GM12878 (cell line): ENCODE data around the gene NINL. TPM values are rescaled to one million over a fixed set of nuclear protein-coding genes. Genes with fewer than 3 reads are reported as not detected.
A peak's percentile ranks its signal among the peaks of the same experiment; 100 is the strongest.

Experiments used
- ATAC-seq: fragments of 200-7000 bp; cut with Tn5 transposase; 3 replicates; pipeline ENCODE4 v1.9.1; 2020; ENCODE audit warnings: mild to moderate bottlenecking, moderate library complexity
- BruUV-seq: library from RNA; stranded (reverse); fragments of 400-500 nt; replicated peaks from 2 replicates; lab custom pipeline; 2021; lab: Mats Ljungman, UMichigan
- CTCF ChIA-PET: fragments of 300-600 bp; sonication (Branson Sonifier 250); formaldehyde crosslinking; extraction: SDS; loops from one replicate; lab custom pipeline; 2021; ENCODE audit warnings: inconsistent platforms; lab: Yijun Ruan, JAX
- POLR2A ChIA-PET: fragments of 350-600 bp; formaldehyde crosslinking; extraction: SDS; loops from one replicate; lab custom pipeline; 2021; ENCODE audit warnings: inconsistent platforms; lab: Charles Lee
- RAD21 ChIA-PET: fragments of 300-600 bp; sonication (Branson Sonifier 250); formaldehyde crosslinking; loops from one replicate; lab custom pipeline; 2023; ENCODE audit warnings: antibody characterized with exemption; ENCODE audit not compliant: unreplicated experiment; lab: Charles Lee
- SMC1A ChIA-PET: fragments of 300-600 bp; sonication (Branson Sonifier 250); formaldehyde crosslinking; loops from one replicate; lab custom pipeline; 2023; ENCODE audit not compliant: unreplicated experiment, uncharacterized antibody; lab: Charles Lee
- DNase-seq: peaks from one replicate; pipeline ENCODE4 v3.0.0-alpha.2; 2011; ENCODE audit warnings: low read depth, low spot score
- FAIRE-seq: peaks from 3 replicates; lab custom pipeline; 2011; peaks lifted over from hg19 to GRCh38; lab: Jason Lieb, UNC
- H2AFZ ChIP-seq: 2 replicates; pipeline ENCODE4 v1.6.0; 2011; ENCODE audit warnings: low read depth, low read length, control low read depth; ENCODE audit not compliant: control insufficient read depth
- H3K27ac ChIP-seq: 2 replicates; pipeline ENCODE4 v1.5.1; 2011; ENCODE audit warnings: control low read depth; ENCODE audit not compliant: control insufficient read depth, insufficient read depth
- H3K27me3 ChIP-seq, 2 experiments: replicated peaks in 1 of 2; 2 replicates each; pipeline versions ENCODE4 v1.6.0 to v1.6.1; 2011; ENCODE audit warnings: low read length in 1 of 2; ENCODE audit not compliant: control insufficient read depth in 2 of 2, insufficient read depth in 2 of 2
- H3K36me3 ChIP-seq, 2 experiments: 2 replicates each; pipeline ENCODE4 v1.5.1; 2011; ENCODE audit warnings: low read length in 1 of 2; ENCODE audit not compliant: control insufficient read depth in 2 of 2, insufficient read depth in 2 of 2
- H3K4me1 ChIP-seq: 2 replicates; pipeline ENCODE4 v1.6.1; 2011; ENCODE audit warnings: mild to moderate bottlenecking, low read length, moderate library complexity, mixed read lengths; ENCODE audit not compliant: control insufficient read depth, insufficient read depth
- H3K4me2 ChIP-seq: 2 replicates; pipeline ENCODE4 v1.6.0; 2011; ENCODE audit warnings: control low read depth; ENCODE audit not compliant: control insufficient read depth, insufficient read depth
- H3K4me3 ChIP-seq: fragments of 200-600 bp; sonication (generic); 2 replicates; pipeline ENCODE4 v1.5.1; 2016
- H3K79me2 ChIP-seq: 2 replicates; pipeline ENCODE4 v1.6.0; 2011; ENCODE audit warnings: low read length; ENCODE audit not compliant: control insufficient read depth, insufficient read depth
- H3K9ac ChIP-seq: 2 replicates; pipeline ENCODE4 v1.8.0; 2011; ENCODE audit warnings: low read length, control low read depth, mixed read lengths; ENCODE audit not compliant: control insufficient read depth, insufficient read depth
- H3K9me3 ChIP-seq: replicated peaks from 3 replicates; pipeline ENCODE4 v1.5.1; 2011; ENCODE audit warnings: mild to moderate bottlenecking, low read length; ENCODE audit not compliant: control insufficient read depth, insufficient read depth
- H4K20me1 ChIP-seq: 2 replicates; pipeline ENCODE4 v1.6.0; 2011; ENCODE audit not compliant: control insufficient read depth, insufficient read depth
- CREB1 ChIP-seq: IDR thresholded peaks from 2 replicates; pipeline ENCODE4 v1.6.1; 2012; ENCODE audit warnings: low read depth, mild to moderate bottlenecking, inconsistent platforms
- CTCF ChIP-seq, 3 experiments: IDR thresholded peaks in 2 of 3; conservative IDR thresholded peaks in 1 of 3; 2 replicates each; pipeline ENCODE4 v1.5.1; 2011; ENCODE audit warnings: low read depth in 3 of 3, low read length in 3 of 3, mild to moderate bottlenecking in 3 of 3, control low read depth in 2 of 3, moderate library complexity in 2 of 3, inconsistent platforms in 1 of 3, mixed read lengths in 1 of 3; ENCODE audit not compliant: control insufficient read depth in 2 of 3, insufficient read depth in 1 of 3; ENCODE audit errors: extremely low read depth in 1 of 3
- EP300 ChIP-seq, 2 experiments: fragments of 150-350 bp in 1 of 2; IDR thresholded peaks; 2 replicates each; pipeline ENCODE4 v1.6.1; 2011 to 2012; ENCODE audit warnings: low read depth in 2 of 2, low read length in 2 of 2, borderline replicate concordance in 1 of 2, improper control_type of control experiment in 1 of 2, inconsistent platforms in 1 of 2; ENCODE audit not compliant: control insufficient read depth in 1 of 2
- KDM1A ChIP-seq: fragments of 200-600 bp; sonication (generic); IDR thresholded peaks from 2 replicates; pipeline ENCODE4 v1.6.1; 2016; ENCODE audit warnings: borderline replicate concordance
- KLF5 ChIP-seq: fragments of 450-650 bp; IDR thresholded peaks from 2 replicates; pipeline ENCODE4 v1.6.1; 2014; ENCODE audit warnings: mild to moderate bottlenecking; ENCODE audit not compliant: partially characterized antibody
- POLR2AphosphoS2 ChIP-seq: IDR thresholded peaks from 2 replicates; pipeline ENCODE4 v1.6.1; 2011; ENCODE audit warnings: low read depth, mild to moderate bottlenecking, low read length, improper control_type of control experiment, moderate library complexity
- SREBF2 ChIP-seq: IDR thresholded peaks from 2 replicates; pipeline ENCODE4 v1.6.1; 2012; ENCODE audit warnings: mild to moderate bottlenecking, low read length
- TCF12 ChIP-seq: IDR thresholded peaks from 2 replicates; pipeline ENCODE4 v1.6.1; 2011; ENCODE audit warnings: low read depth, mild to moderate bottlenecking, low read length
- YY1 ChIP-seq: IDR thresholded peaks from 2 replicates; pipeline ENCODE4 v1.6.1; 2011; ENCODE audit warnings: low read depth, mild to moderate bottlenecking, low read length
- ZNF24 ChIP-seq: fragments of 450-650 bp; IDR thresholded peaks from 2 replicates; pipeline ENCODE4 v1.6.1; 2017; ENCODE audit warnings: antibody characterized with exemption, mild to moderate bottlenecking
- ZSCAN29 ChIP-seq: fragments of 450-650 bp; IDR thresholded peaks from 2 replicates; pipeline ENCODE4 v1.6.1; 2017; ENCODE audit warnings: mild to moderate bottlenecking, moderate library complexity
- WGBS: methylation state at CpG from one replicate; pipeline ENCODE4 v1.1.6; 2016; ENCODE audit warnings: low lambda C conversion rate; ENCODE audit not compliant: insufficient replicate concordance, insufficient coverage; ENCODE audit errors: missing lambda C conversion rate; 5-methylcytosine and 5-hydroxymethylcytosine counted together
- in situ Hi-C: fragments of 300-500 bp; cut with MboI; formaldehyde crosslinking; loops from 9 replicates; pipeline ENCODE4 v1.14.3; 2018; ENCODE audit warnings: mixed read lengths
- intact Hi-C: fragments of 100-400 bp; cut with micrococcal nuclease; formaldehyde crosslinking; loops from one replicate; pipeline ENCODE4 v1.14.2; 2022; ENCODE audit not compliant: unreplicated experiment
- polyA plus RNA-seq, 11 experiments: library from polyadenylated mRNA; depleted of rRNA in 4 of 11; unstranded in 6 of 11; stranded (reverse) in 5 of 11; fragments of >200 nt; fragmentation: Nextera tagmentation in 4 of 11; fragmentation: Illumina TruSeq in 1 of 11; extraction: Ambion mirVana in 4 of 11; extraction: Trizol in 1 of 11; gene quantifications; 1 replicate in 1 of 11; 2 replicates in 10 of 11; pipeline versions ENCODE4 v1.2.1 to v1.2.3, GENCODE V29; 2011 to 2016; ENCODE audit warnings: inconsistent platforms in 2 of 11, missing spikeins in 2 of 11, low read depth in 1 of 11
- total RNA-seq, 4 experiments: library from RNA; depleted of rRNA in 3 of 4; stranded (reverse); fragments of >200 nt in 3 of 4; fragmentation: Illumina TruSeq in 1 of 4; extraction: Trizol in 1 of 4; gene quantifications; 2 replicates each; pipeline versions ENCODE4 v1.2.1 to v1.2.3, GENCODE V29; 2013 to 2021
- TF ChIP-seq, protein P1 (sequence below): fragments of 450-650 bp; IDR thresholded peaks from 2 replicates; pipeline ENCODE4 v1.6.1; 2016; ENCODE audit warnings: mild to moderate bottlenecking

The NINL gene
- total and polyA plus RNA-seq, 10 of the 15 experiments (the other 5 are each of a cell fraction or from before 2014, with no cell fraction given): 0.04 to 0.77 (median 0.23) TPM; not detected in 1

DNA sequence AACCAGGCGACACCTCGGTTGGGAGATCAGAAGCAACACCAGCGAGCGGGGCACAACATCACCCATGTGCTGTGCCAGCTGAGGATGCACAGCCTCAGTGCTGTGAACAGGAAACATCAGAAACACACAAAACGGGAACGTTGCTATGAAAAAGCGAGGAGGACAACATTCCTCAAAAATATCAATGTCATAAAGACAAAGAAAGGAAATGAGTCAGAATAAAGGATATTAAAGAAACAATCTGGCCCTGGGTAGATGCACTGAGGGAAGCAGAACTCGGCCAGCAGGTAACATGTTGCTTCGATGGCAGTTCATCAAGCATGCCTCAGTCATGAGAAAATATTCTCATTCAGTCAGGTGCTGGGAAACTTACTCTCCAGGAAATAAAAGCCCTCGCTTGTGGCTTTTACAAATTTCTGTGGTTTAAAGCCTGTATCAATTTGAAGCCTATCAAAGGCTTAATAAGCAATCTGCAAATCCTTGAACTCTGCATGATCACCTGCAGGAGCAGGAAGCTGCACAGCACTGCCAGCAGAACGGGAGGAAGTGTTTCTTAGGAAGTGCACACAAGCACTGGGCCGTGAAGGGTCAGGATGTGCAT, 100.3 kb downstream of the NINL start (continued):
- TF ChIP-seq, protein P1, sequence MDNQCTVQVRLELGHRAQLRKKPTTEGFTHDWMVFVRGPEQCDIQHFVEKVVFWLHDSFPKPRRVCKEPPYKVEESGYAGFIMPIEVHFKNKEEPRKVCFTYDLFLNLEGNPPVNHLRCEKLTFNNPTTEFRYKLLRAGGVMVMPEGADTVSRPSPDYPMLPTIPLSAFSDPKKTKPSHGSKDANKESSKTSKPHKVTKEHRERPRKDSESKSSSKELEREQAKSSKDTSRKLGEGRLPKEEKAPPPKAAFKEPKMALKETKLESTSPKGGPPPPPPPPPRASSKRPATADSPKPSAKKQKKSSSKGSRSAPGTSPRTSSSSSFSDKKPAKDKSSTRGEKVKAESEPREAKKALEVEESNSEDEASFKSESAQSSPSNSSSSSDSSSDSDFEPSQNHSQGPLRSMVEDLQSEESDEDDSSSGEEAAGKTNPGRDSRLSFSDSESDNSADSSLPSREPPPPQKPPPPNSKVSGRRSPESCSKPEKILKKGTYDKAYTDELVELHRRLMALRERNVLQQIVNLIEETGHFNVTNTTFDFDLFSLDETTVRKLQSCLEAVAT: no peak
- TF ChIP-seq POLR2AphosphoS2: no peak
- TF ChIP-seq CREB1: no peak

- CTCF ChIA-PET: no interaction called here
- intact Hi-C loops: no loop called here
Observed at GRCh38 chr20:25484224-25484846, 101.0 kb downstream of the NINL start.

More at GRCh38 chr20:25484224-25484846, 101.0 kb downstream of the NINL start:
- Histone ChIP-seq H3K9me3 (no peaks in the 10 kb centered on the region), H3K4me3 (no peak overlapping the region), H3K4me1 (no peaks in the 10 kb centered on the region), H3K9ac (no peak overlapping the region), H3K27ac (no peak overlapping the region), H3K36me3 (no peaks in the 10 kb centered on the region), H3K27me3 (no peaks in the 10 kb centered on the region; a peak in 1 of 4 replicates), H3K4me2 (no peak overlapping the region), H3K79me2 (no peaks in the 10 kb centered on the region), H4K20me1 (no peaks in the 10 kb centered on the region), H2AFZ (no peak overlapping the region)
- SMC1A ChIA-PET: no interaction called here
- FAIRE-seq (no peak), DNase-seq (no peak), ATAC-seq (no peak)
- no TSS peak for BruUV-seq
- RAD21 ChIA-PET: no interaction called here
- POLR2A ChIA-PET: no interaction called here
- WGBS: 44% methylated on average over 9 of the region's 9 CpGs
- TF ChIP-seq KDM1A (no peak), ZNF24 (no peak), ZSCAN29 (no peak), CTCF (IDR thresholded peaks at IDR 0.05 in 2 of 3, conservative IDR thresholded peaks at IDR 0.05 in 1 of 3; ENCODE audit: control insufficient read depth in 2 of 3, extremely low read depth in 1 of 3, insufficient read depth in 1 of 3, low read depth in 3 of 3, low read length in 3 of 3) (0 out of 6 replicates have a peak, but pooled peaks of 1 of the 3 experiments have one; percentile 1), EP300 (IDR thresholded peaks at IDR 0.05; ENCODE audit: borderline replicate concordance in 1 of 2, control insufficient read depth in 1 of 2, low read depth in 2 of 2, low read length in 2 of 2) (no peak), KLF5 (no peak), TCF12 (no peak), SREBF2 (no peak), YY1 (no peak)
- TF ChIP-seq, all 136 proteins: peak for 1
- in situ Hi-C loops: no loop called here
